NCI-H82 (cell line): ENCODE results near the gene HM13.
"Not testable (repeated sequence)": the region's sequence is repeated elsewhere in the genome, so short reads cannot be mapped to it uniquely, and the experiment has no call there.

ENCODE experiments used
- DNase-seq: peaks from one replicate; lab custom pipeline; 2025; lab: John Stamatoyannopoulos, UW

The HM13 gene

GRCh38 chr20:31612271-31612640, 98.0 kb downstream of the HM13 start:
- DNase-seq = not testable (repeated sequence)

- no peak for DNase-seq
Measured at GRCh38 chr20:31615416-31615815, 101.2 kb downstream of the HM13 start.

GRCh38 chr20:31617432-31618104, 103.3 kb downstream of the HM13 start:
- DNase-seq = no peak
